Trophoblast cell (in vitro differentiated cells and primary cell): ENCODE measurements around the gene CPT1B.

Experiments
- DNase-seq, 2 donors: peaks; one replicate each; pipeline ENCODE4 v3.0.0-alpha.2; 2016
- H2AFZ ChIP-seq: 2 replicates; pipeline ENCODE4 v1.6.1; 2013; ENCODE audit warnings: low read length, moderate library complexity, mild to moderate bottlenecking; ENCODE audit not compliant: insufficient read depth, poor library complexity
- H2AK5ac ChIP-seq: 2 replicates; pipeline ENCODE4 v1.6.1; 2013; ENCODE audit warnings: mild to moderate bottlenecking, low read length
- H2BK120ac ChIP-seq: 2 replicates; pipeline ENCODE4 v1.6.1; 2013; ENCODE audit warnings: low read length, mild to moderate bottlenecking, moderate library complexity; ENCODE audit not compliant: insufficient read depth, poor library complexity
- H2BK12ac ChIP-seq: 2 replicates; pipeline ENCODE4 v1.6.1; 2013; ENCODE audit warnings: mild to moderate bottlenecking, low read length, moderate library complexity
- H2BK5ac ChIP-seq: 2 replicates; pipeline ENCODE4 v1.6.1; 2013; ENCODE audit warnings: low read length, low read depth, moderate library complexity, mild to moderate bottlenecking; ENCODE audit not compliant: poor library complexity
- H3K14ac ChIP-seq: 2 replicates; pipeline ENCODE4 v1.6.1; 2013; ENCODE audit warnings: mild to moderate bottlenecking, low read length
- H3K18ac ChIP-seq: 2 replicates; pipeline ENCODE4 v1.6.1; 2013; ENCODE audit warnings: mild to moderate bottlenecking, low read length
- H3K23ac ChIP-seq: 2 replicates; pipeline ENCODE4 v1.6.1; 2013; ENCODE audit warnings: low read length
- H3K27ac ChIP-seq: 2 replicates; pipeline ENCODE4 v1.5.1; 2013; ENCODE audit warnings: low read depth, mild to moderate bottlenecking, inconsistent platforms, low read length, moderate library complexity
- H3K27me3 ChIP-seq: 2 replicates; pipeline ENCODE4 v1.6.1; 2013; ENCODE audit warnings: inconsistent platforms, mild to moderate bottlenecking, low read length, moderate library complexity; ENCODE audit not compliant: insufficient read depth
- H3K36me3 ChIP-seq, 2 experiments: 1 replicate in 1 of 2; 2 replicates in 1 of 2; pipeline ENCODE4 v1.6.1; 2013; ENCODE audit warnings: low read length in 2 of 2, mild to moderate bottlenecking in 2 of 2, moderate library complexity in 1 of 2; ENCODE audit not compliant: insufficient read depth in 2 of 2, control insufficient read depth in 1 of 2
- H3K4ac ChIP-seq: 2 replicates; pipeline ENCODE4 v1.6.1; 2013; ENCODE audit warnings: low read depth, mild to moderate bottlenecking, low read length, moderate library complexity
- H3K4me1 ChIP-seq, 2 experiments: 1 replicate in 1 of 2; 2 replicates in 1 of 2; pipeline ENCODE4 v1.6.1; 2013; ENCODE audit warnings: low read length in 2 of 2, mild to moderate bottlenecking in 2 of 2, moderate library complexity in 1 of 2; ENCODE audit not compliant: insufficient read depth in 2 of 2, control insufficient read depth in 1 of 2
- H3K4me2 ChIP-seq: 2 replicates; pipeline ENCODE4 v1.6.1; 2013; ENCODE audit warnings: inconsistent platforms, mild to moderate bottlenecking, low read length, moderate library complexity
- H3K4me3 ChIP-seq: 2 replicates; pipeline ENCODE4 v1.5.1; 2013; ENCODE audit warnings: mild to moderate bottlenecking, low read depth, low read length, inconsistent platforms
- H3K79me1 ChIP-seq: one replicate; pipeline ENCODE4 v1.6.1; 2013; ENCODE audit warnings: low read length
- H3K79me2 ChIP-seq: 2 replicates; pipeline ENCODE4 v1.6.1; 2013; ENCODE audit warnings: low read length, mild to moderate bottlenecking; ENCODE audit not compliant: control insufficient read depth, insufficient read depth, poor library complexity
- H3K9ac ChIP-seq: 2 replicates; pipeline ENCODE4 v1.6.1; 2013; ENCODE audit warnings: mild to moderate bottlenecking, low read length
- H3K9me3 ChIP-seq: 2 replicates; pipeline ENCODE4 v1.6.1; 2013; ENCODE audit warnings: low read depth, mild to moderate bottlenecking, control low read depth, inconsistent platforms, low read length; ENCODE audit not compliant: insufficient read depth
- H4K12ac ChIP-seq: 2 replicates; pipeline ENCODE4 v1.6.1; 2013; ENCODE audit warnings: low read depth, mild to moderate bottlenecking, low read length, moderate library complexity
- H4K8ac ChIP-seq: 2 replicates; pipeline ENCODE4 v1.6.1; 2013; ENCODE audit warnings: low read depth, mild to moderate bottlenecking, low read length, moderate library complexity
- H4K91ac ChIP-seq: one replicate; pipeline ENCODE4 v1.6.1; 2013; ENCODE audit warnings: low read depth, mild to moderate bottlenecking, low read length, moderate library complexity
- WGBS: extraction: QIAGEN DNeasy Blood & Tissue Kit; methylation state at CpG from one replicate; pipeline ENCODE4 v1.1.7; 2013; ENCODE audit warnings: missing lambda C conversion rate; ENCODE audit not compliant: insufficient read length, insufficient coverage; ENCODE audit errors: extremely low coverage; 5-methylcytosine and 5-hydroxymethylcytosine counted together

Gene CPT1B

GRCh38 chr22:50585781-50586180 lies 7.6 kb upstream of the CPT1B start:
- peaks cover 4 to 8% of the 10 kb centered on the region in 2 experiments for H3K36me3 ChIP-seq
- no peak overlapping the region for H3K14ac ChIP-seq
- peaks cover 21 to 26% of the 10 kb centered on the region in 2 experiments for H3K4me1 ChIP-seq
- WGBS, result no CpG with 5 or more reads among the region's 8 CpGs
- H3K23ac ChIP-seq, result no peak overlapping the region
- no peak overlapping the region for H2AK5ac ChIP-seq
- H2BK12ac ChIP-seq, result no peak overlapping the region
- H3K4me2 ChIP-seq, result no peak overlapping the region
- no peak overlapping the region for H2BK5ac ChIP-seq
- H3K9ac ChIP-seq, result no peak overlapping the region
- H3K79me2 ChIP-seq, result peaks cover 8% of the 10 kb centered on the region
- no peaks in the 10 kb centered on the region for H3K9me3 ChIP-seq
- no peak overlapping the region for H4K8ac ChIP-seq
- H2AFZ ChIP-seq, result no peak overlapping the region
- no peak overlapping the region for H3K18ac ChIP-seq
- H4K91ac ChIP-seq, result no peak overlapping the region
- H3K4ac ChIP-seq, result no peak overlapping the region
- no peak for DNase-seq
- no peaks in the 10 kb centered on the region for H3K27me3 ChIP-seq
- no peak overlapping the region for H3K27ac ChIP-seq
- H4K12ac ChIP-seq, result no peak overlapping the region
- H2BK120ac ChIP-seq, result no peak overlapping the region
- no peak overlapping the region for H3K4me3 ChIP-seq
- peaks cover 8% of the 10 kb centered on the region for H3K79me1 ChIP-seq

- Histone ChIP-seq H4K8ac (no peak overlapping the region), H3K14ac (no peak overlapping the region), H3K4me2 (no peak overlapping the region), H3K4ac (no peak overlapping the region), H3K9ac (no peak overlapping the region), H3K27me3 (no peaks in the 10 kb centered on the region), H4K91ac (no peak overlapping the region), H3K18ac (no peak overlapping the region), H2BK5ac (no peak overlapping the region), H3K27ac (no peak overlapping the region), H3K4me1 (peaks cover 21 to 26% of the 10 kb centered on the region in 2 experiments), H3K79me2 (peaks cover 8% of the 10 kb centered on the region), H2BK120ac (no peak overlapping the region), H3K36me3 (peaks cover 7 to 12% of the 10 kb centered on the region in 2 experiments), H3K4me3 (no peak overlapping the region), H4K12ac (no peak overlapping the region), H3K79me1 (peaks cover 8% of the 10 kb centered on the region), H3K9me3 (no peaks in the 10 kb centered on the region), H2BK12ac (no peak overlapping the region), H2AK5ac (no peak overlapping the region), H2AFZ (no peak overlapping the region), H3K23ac (no peak overlapping the region)
- DNase-seq, result no peak
- no CpG with 5 or more reads among the region's 3 CpGs for WGBS
Observed at GRCh38 chr22:50585238-50585637, 7.0 kb upstream of the CPT1B start.

- Histone ChIP-seq H3K27ac (no peak overlapping the region), H3K4ac (no peak overlapping the region), H3K4me2 (no peak overlapping the region), H2AFZ (no peak overlapping the region), H3K79me1 (peaks cover 8% of the 10 kb centered on the region), H2BK12ac (no peak overlapping the region), H4K12ac (no peak overlapping the region), H2BK5ac (no peak overlapping the region), H2AK5ac (no peak overlapping the region), H3K4me3 (no peak overlapping the region), H3K4me1 (peaks cover 21 to 26% of the 10 kb centered on the region in 2 experiments), H3K23ac (no peak overlapping the region), H3K18ac (no peak overlapping the region), H4K8ac (no peak overlapping the region), H3K9ac (no peak overlapping the region), H3K14ac (no peak overlapping the region), H4K91ac (no peak overlapping the region), H3K36me3 (peaks cover 14 to 15% of the 10 kb centered on the region in 2 experiments), H3K9me3 (no peaks in the 10 kb centered on the region), H2BK120ac (no peak overlapping the region), H3K27me3 (no peaks in the 10 kb centered on the region), H3K79me2 (peaks cover 8% of the 10 kb centered on the region)
- peak; percentile 61 to 75 for DNase-seq
- no CpG with 5 or more reads among the region's 23 CpGs for WGBS
Observed at GRCh38 chr22:50584106-50585096, 6.2 kb upstream of the CPT1B start.

- Histone ChIP-seq H2AFZ (peak overlapping the region; percentile 64), H3K79me2 (peaks cover 8% of the 10 kb centered on the region), H3K14ac (peak overlapping the region; percentile 84), H3K9ac (peak overlapping the region; percentile 90), H4K8ac (peak overlapping the region; percentile 84), H3K27ac (peak overlapping the region; percentile 66), H4K91ac (peak overlapping the region; percentile 58), H2AK5ac (peak overlapping the region; percentile 56), H3K4me3 (peak overlapping the region; percentile 83), H4K12ac (peak overlapping the region; percentile 83), H3K27me3 (no peaks in the 10 kb centered on the region), H3K36me3 (peaks cover 22 to 25% of the 10 kb centered on the region in 2 experiments), H3K4ac (peak overlapping the region; percentile 72), H3K79me1 (peaks cover 8% of the 10 kb centered on the region), H3K4me2 (peak overlapping the region; percentile 95), H3K4me1 (peaks cover 21 to 26% of the 10 kb centered on the region in 2 experiments), H2BK120ac (peak overlapping the region; percentile 56), H3K23ac (no peak overlapping the region), H3K18ac (peak overlapping the region; percentile 84), H2BK12ac (no peak overlapping the region), H2BK5ac (peak overlapping the region; percentile 24), H3K9me3 (no peaks in the 10 kb centered on the region)
- no CpG with 5 or more reads among the region's 37 CpGs for WGBS
- peak; percentile 96 to 98 for DNase-seq
Observed at GRCh38 chr22:50583294-50583861, 5.2 kb upstream of the CPT1B start.
